ENCODE results near the gene GABRB2.

DNA sequence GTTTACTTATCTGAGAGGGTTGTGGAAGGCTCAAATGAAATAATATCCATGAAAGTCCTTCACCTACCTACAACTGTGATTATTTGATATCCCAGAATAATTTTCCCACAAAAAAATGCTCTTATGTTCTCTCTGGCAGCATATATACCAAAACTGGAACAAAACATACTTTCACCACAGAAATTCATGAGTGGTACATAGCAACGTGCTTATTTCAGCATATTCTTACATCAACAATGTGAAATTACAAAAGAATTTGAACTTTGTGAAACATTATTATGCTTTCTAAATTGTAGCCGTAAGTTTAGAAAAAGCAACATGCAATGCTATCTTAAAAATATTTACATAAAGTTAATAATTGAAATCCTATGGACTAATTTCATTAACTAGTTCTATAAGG is 137.1 kb downstream of the GABRB2 start:
- TF ChIP-seq, protein P1, sequence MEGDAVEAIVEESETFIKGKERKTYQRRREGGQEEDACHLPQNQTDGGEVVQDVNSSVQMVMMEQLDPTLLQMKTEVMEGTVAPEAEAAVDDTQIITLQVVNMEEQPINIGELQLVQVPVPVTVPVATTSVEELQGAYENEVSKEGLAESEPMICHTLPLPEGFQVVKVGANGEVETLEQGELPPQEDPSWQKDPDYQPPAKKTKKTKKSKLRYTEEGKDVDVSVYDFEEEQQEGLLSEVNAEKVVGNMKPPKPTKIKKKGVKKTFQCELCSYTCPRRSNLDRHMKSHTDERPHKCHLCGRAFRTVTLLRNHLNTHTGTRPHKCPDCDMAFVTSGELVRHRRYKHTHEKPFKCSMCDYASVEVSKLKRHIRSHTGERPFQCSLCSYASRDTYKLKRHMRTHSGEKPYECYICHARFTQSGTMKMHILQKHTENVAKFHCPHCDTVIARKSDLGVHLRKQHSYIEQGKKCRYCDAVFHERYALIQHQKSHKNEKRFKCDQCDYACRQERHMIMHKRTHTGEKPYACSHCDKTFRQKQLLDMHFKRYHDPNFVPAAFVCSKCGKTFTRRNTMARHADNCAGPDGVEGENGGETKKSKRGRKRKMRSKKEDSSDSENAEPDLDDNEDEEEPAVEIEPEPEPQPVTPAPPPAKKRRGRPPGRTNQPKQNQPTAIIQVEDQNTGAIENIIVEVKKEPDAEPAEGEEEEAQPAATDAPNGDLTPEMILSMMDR (IDR thresholded peaks at IDR 0.05; ENCODE audit: insufficient read depth, low read depth, low read length) = no peak
- no peak for TF ChIP-seq EZH2 (IDR thresholded peaks at IDR 0.05; ENCODE audit: insufficient read depth, low read length)

All from astrocyte (in vitro differentiated cells and primary cell).